ENCODE measurements around the gene SPTBN1. TPM values are rescaled to one million over a fixed set of nuclear protein-coding genes. Genes with fewer than 3 reads are reported as not detected.

Gene SPTBN1
- total RNA-seq, 3 donors from 2014 or later (not counting 1 experiment from before 2014, with no cell fraction given), result 65.7 to 142 (median 68.3) TPM

GRCh38 chr2:54437588-54437987 lies 18.5 kb upstream of the SPTBN1 start:
- peaks cover 2 to 12% of the 10 kb centered on the region in 2 donors for H3K27me3 Mint-ChIP-seq (ENCODE audit: low read depth in 2 of 2)

GRCh38 chr2:54438271-54438670 lies 17.9 kb upstream of the SPTBN1 start:
- no peak overlapping the region for H3K27ac Mint-ChIP-seq
- H3K9me3 Mint-ChIP-seq, result no peaks in the 10 kb centered on the region
- Histone ChIP-seq H3K27me3 (ENCODE audit: control insufficient read depth, insufficient read depth, low read length) (no peaks in the 10 kb centered on the region), H3K4me1 (ENCODE audit: control insufficient read depth, insufficient read depth, low read length) (no peaks in the 10 kb centered on the region), H3K9me3 (ENCODE audit: control insufficient read depth, insufficient read depth, low read length) (no peaks in the 10 kb centered on the region), H3K36me3 (ENCODE audit: control insufficient read depth, insufficient read depth, low read length) (no peaks in the 10 kb centered on the region), H3K27ac (ENCODE audit: low read length) (no peak overlapping the region), H3K4me3 (ENCODE audit: low read length) (no peak overlapping the region)
- no peaks in the 10 kb centered on the region for H3K4me1 Mint-ChIP-seq
- no peak overlapping the region for H3K4me3 Mint-ChIP-seq
- no peaks in the 10 kb centered on the region for H3K36me3 Mint-ChIP-seq
- ATAC-seq (no peak), DNase-seq (no peak)
- no peak for TF ChIP-seq CTCF (IDR thresholded peaks at IDR 0.05)
- whole genome bisulfite sequencing (ENCODE audit: insufficient coverage), result 89% methylated on average over 6 of the region's 7 CpGs
- intact Hi-C loops (cut with micrococcal nuclease), result no loop called here
- H3K27me3 Mint-ChIP-seq (ENCODE audit: low read depth in 2 of 2), result peaks cover 2 to 12% of the 10 kb centered on the region in 2 donors

More at GRCh38 chr2:54437588-54437987, 18.5 kb upstream of the SPTBN1 start:
- H3K27ac Mint-ChIP-seq, result no peak overlapping the region
- no peak for DNase-seq
- intact Hi-C loops (cut with micrococcal nuclease), result no loop called here
- H3K4me1 Mint-ChIP-seq, result no peaks in the 10 kb centered on the region
- ATAC-seq, result no peak
- Histone ChIP-seq H3K27ac (ENCODE audit: low read length) (no peak overlapping the region), H3K36me3 (ENCODE audit: control insufficient read depth, insufficient read depth, low read length) (no peaks in the 10 kb centered on the region), H3K4me3 (ENCODE audit: low read length) (no peak overlapping the region), H3K27me3 (ENCODE audit: control insufficient read depth, insufficient read depth, low read length) (no peaks in the 10 kb centered on the region), H3K9me3 (ENCODE audit: control insufficient read depth, insufficient read depth, low read length) (no peaks in the 10 kb centered on the region), H3K4me1 (ENCODE audit: control insufficient read depth, insufficient read depth, low read length) (no peaks in the 10 kb centered on the region)
- H3K4me3 Mint-ChIP-seq, result no peak overlapping the region
- no peaks in the 10 kb centered on the region for H3K36me3 Mint-ChIP-seq
- TF ChIP-seq CTCF (IDR thresholded peaks at IDR 0.05), result no peak
- no peaks in the 10 kb centered on the region for H3K9me3 Mint-ChIP-seq

- no peaks in the 10 kb centered on the region for H3K27me3 ChIP-seq (ENCODE audit: control insufficient read depth, insufficient read depth, low read length)
- no peak overlapping the region for H3K4me3 Mint-ChIP-seq
- TF ChIP-seq CTCF (IDR thresholded peaks at IDR 0.05), result no peak
- no peaks in the 10 kb centered on the region for H3K36me3 Mint-ChIP-seq
- no peak for DNase-seq
- intact Hi-C loops (cut with micrococcal nuclease), result no loop called here
- H3K27ac Mint-ChIP-seq, result no peak overlapping the region
- no peaks in the 10 kb centered on the region for H3K9me3 Mint-ChIP-seq
- no peak for ATAC-seq
- no peaks in the 10 kb centered on the region for H3K4me1 Mint-ChIP-seq
- no peak overlapping the region for H3K4me3 ChIP-seq (ENCODE audit: low read length)
- 87% methylated on average over 4 of the region's 4 CpGs for WGBS (ENCODE audit: insufficient coverage)
- no peak overlapping the region for H3K27ac ChIP-seq (ENCODE audit: low read length)
- no peaks in the 10 kb centered on the region for H3K36me3 ChIP-seq (ENCODE audit: control insufficient read depth, insufficient read depth, low read length)
- H3K4me1 ChIP-seq (ENCODE audit: control insufficient read depth, insufficient read depth, low read length), result no peaks in the 10 kb centered on the region
- H3K27me3 Mint-ChIP-seq (ENCODE audit: low read depth in 2 of 2), result peaks cover 7 to 12% of the 10 kb centered on the region in 2 donors
- H3K9me3 ChIP-seq (ENCODE audit: control insufficient read depth, insufficient read depth, low read length), result no peaks in the 10 kb centered on the region
Observed at GRCh38 chr2:54439582-54439981, 16.5 kb upstream of the SPTBN1 start.

- Histone ChIP-seq H3K27ac (ENCODE audit: low read length) (no peak overlapping the region), H3K27me3 (ENCODE audit: control insufficient read depth, insufficient read depth, low read length) (no peaks in the 10 kb centered on the region), H3K9me3 (ENCODE audit: control insufficient read depth, insufficient read depth, low read length) (no peaks in the 10 kb centered on the region), H3K4me3 (ENCODE audit: low read length) (no peak overlapping the region), H3K4me1 (ENCODE audit: control insufficient read depth, insufficient read depth, low read length) (no peaks in the 10 kb centered on the region), H3K36me3 (ENCODE audit: control insufficient read depth, insufficient read depth, low read length) (no peaks in the 10 kb centered on the region)
- ATAC-seq, result no peak
- no peaks in the 10 kb centered on the region for H3K4me1 Mint-ChIP-seq
- DNase-seq, result no peak
- H3K36me3 Mint-ChIP-seq, result no peaks in the 10 kb centered on the region
- H3K27ac Mint-ChIP-seq, result no peak overlapping the region
- H3K27me3 Mint-ChIP-seq (ENCODE audit: low read depth in 2 of 2), result peaks cover 10 to 12% of the 10 kb centered on the region in 2 donors
- no peaks in the 10 kb centered on the region for H3K9me3 Mint-ChIP-seq
- 88% methylated on average over 2 of the region's 2 CpGs for WGBS (ENCODE audit: insufficient coverage)
- intact Hi-C loops (cut with micrococcal nuclease), result no loop called here
- H3K4me3 Mint-ChIP-seq, result no peak overlapping the region
- TF ChIP-seq CTCF (IDR thresholded peaks at IDR 0.05), result no peak
Observed at GRCh38 chr2:54440050-54440449, 16.1 kb upstream of the SPTBN1 start.

Data from natural killer cell (primary cell).